ENCODE data around the gene PLEKHA7.

Gene PLEKHA7

GRCh38 chr11:16977136-16977993 is 36.8 kb downstream of the PLEKHA7 start:
- DNase-seq (ENCODE audit: low read depth in 2 of 2) = no peak
- TF ChIP-seq CTCF (IDR thresholded peaks at IDR 0.05; ENCODE audit: low read depth, low read length) = no peak
- H3K4me3 ChIP-seq (replicated peaks in 1 of 2; ENCODE audit: low read depth in 2 of 2, low read length in 2 of 2) = no peak overlapping the region

- TF ChIP-seq CTCF (IDR thresholded peaks at IDR 0.05; ENCODE audit: low read depth, low read length) = no peak
- DNase-seq (ENCODE audit: low read depth in 2 of 2) = no peak
- no peak overlapping the region for H3K4me3 ChIP-seq (replicated peaks in 1 of 2; ENCODE audit: low read depth in 2 of 2, low read length in 2 of 2)
Measured at GRCh38 chr11:16976379-16976778, 37.8 kb downstream of the PLEKHA7 start.

- H3K4me3 ChIP-seq (replicated peaks in 1 of 2; ENCODE audit: low read depth in 2 of 2, low read length in 2 of 2) = no peak overlapping the region
- no peak for TF ChIP-seq CTCF (IDR thresholded peaks at IDR 0.05; ENCODE audit: low read depth, low read length)
- no peak for DNase-seq (ENCODE audit: low read depth in 2 of 2)
Measured at GRCh38 chr11:16975906-16976305, 38.3 kb downstream of the PLEKHA7 start.

GRCh38 chr11:16973338-16973964 is 40.8 kb downstream of the PLEKHA7 start:
- no peak for TF ChIP-seq CTCF (IDR thresholded peaks at IDR 0.05; ENCODE audit: low read depth, low read length)
- no peak for DNase-seq (ENCODE audit: low read depth in 2 of 2)
- H3K4me3 ChIP-seq (replicated peaks in 1 of 2; ENCODE audit: low read depth in 2 of 2, low read length in 2 of 2) = no peak overlapping the region

- no peak for DNase-seq (ENCODE audit: low read depth in 2 of 2)
- no peak for TF ChIP-seq CTCF (IDR thresholded peaks at IDR 0.05; ENCODE audit: low read depth, low read length)
- H3K4me3 ChIP-seq (replicated peaks in 1 of 2; ENCODE audit: low read depth in 2 of 2, low read length in 2 of 2) = no peak overlapping the region
Measured at GRCh38 chr11:16969010-16969999, 44.9 kb downstream of the PLEKHA7 start.

GRCh38 chr11:16968196-16968595 is 46.0 kb downstream of the PLEKHA7 start:
- DNase-seq (ENCODE audit: low read depth in 2 of 2) = no peak
- H3K4me3 ChIP-seq (replicated peaks in 1 of 2; ENCODE audit: low read depth in 2 of 2, low read length in 2 of 2) = no peak overlapping the region
- no peak for TF ChIP-seq CTCF (IDR thresholded peaks at IDR 0.05; ENCODE audit: low read depth, low read length)
